PFSK-1 (cell line): Measurements from ENCODE around the gene MARS2.

ENCODE experiments used
- FOXP2 ChIP-seq: optimal IDR thresholded peaks from 2 replicates; pipeline ENCODE3; 2011; ENCODE audit warnings: borderline replicate concordance, control low read depth, inconsistent platforms; ENCODE audit not compliant: insufficient read depth; ENCODE audit errors: extremely low read length, extremely low read depth
- POLR2AphosphoS5 ChIP-seq: IDR thresholded peaks from 2 replicates; pipeline ENCODE4 v1.6.1; 2012; ENCODE audit warnings: low read depth, mild to moderate bottlenecking, control low read depth, low read length, moderate library complexity
- REST ChIP-seq, 2 experiments: IDR thresholded peaks; 2 replicates each; pipeline versions ENCODE4 v1.6.1 to v1.8.0; 2011 to 2012; ENCODE audit warnings: low read depth in 2 of 2, low read length in 2 of 2, control low read depth in 1 of 2, inconsistent platforms in 1 of 2, mild to moderate bottlenecking in 1 of 2, moderate library complexity in 1 of 2; ENCODE audit not compliant: insufficient read depth in 1 of 2
- SIN3A ChIP-seq: IDR thresholded peaks from 2 replicates; pipeline ENCODE4 v1.6.1; 2012; ENCODE audit warnings: mild to moderate bottlenecking, low read length, moderate library complexity, borderline replicate concordance; ENCODE audit not compliant: insufficient read depth
- TAF1 ChIP-seq: IDR thresholded peaks from 2 replicates; pipeline ENCODE4 v1.6.1; 2012; ENCODE audit warnings: low read length, control low read depth, borderline replicate concordance; ENCODE audit not compliant: insufficient read depth

MARS2 gene

DNA sequence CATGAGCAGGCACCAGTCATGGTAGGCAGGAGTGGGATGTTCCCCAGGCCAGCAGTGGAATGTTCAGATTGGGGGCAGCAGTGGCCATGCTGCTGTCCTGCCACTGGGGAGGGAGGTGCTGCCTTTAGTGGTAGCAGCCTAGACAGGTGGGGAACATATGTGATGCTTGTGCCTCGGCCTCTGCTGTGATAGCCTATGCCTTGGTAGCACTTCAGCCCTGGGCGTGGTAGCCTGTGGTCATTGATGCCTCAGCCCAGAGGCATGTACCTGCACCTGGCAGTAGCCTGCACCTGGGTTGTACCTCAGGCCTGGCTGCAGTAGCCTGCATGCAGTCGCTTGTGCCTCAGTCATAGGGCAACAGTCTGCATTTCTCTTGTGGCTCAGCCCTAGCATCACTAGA, 36.9 kb upstream of the MARS2 start:
- TF ChIP-seq TAF1 (no peak), FOXP2 (no peak), POLR2AphosphoS5 (no peak), SIN3A (no peak), REST (IDR thresholded peaks at IDR 0.05; ENCODE audit: insufficient read depth in 1 of 2, low read depth in 2 of 2, low read length in 2 of 2) (no peak)

GRCh38 chr2:197669077-197669476, 36.1 kb upstream of the MARS2 start:
- TF ChIP-seq FOXP2 (no peak), SIN3A (no peak), REST (IDR thresholded peaks at IDR 0.05; ENCODE audit: insufficient read depth in 1 of 2, low read depth in 2 of 2, low read length in 2 of 2) (no peak), TAF1 (no peak), POLR2AphosphoS5 (no peak)

DNA sequence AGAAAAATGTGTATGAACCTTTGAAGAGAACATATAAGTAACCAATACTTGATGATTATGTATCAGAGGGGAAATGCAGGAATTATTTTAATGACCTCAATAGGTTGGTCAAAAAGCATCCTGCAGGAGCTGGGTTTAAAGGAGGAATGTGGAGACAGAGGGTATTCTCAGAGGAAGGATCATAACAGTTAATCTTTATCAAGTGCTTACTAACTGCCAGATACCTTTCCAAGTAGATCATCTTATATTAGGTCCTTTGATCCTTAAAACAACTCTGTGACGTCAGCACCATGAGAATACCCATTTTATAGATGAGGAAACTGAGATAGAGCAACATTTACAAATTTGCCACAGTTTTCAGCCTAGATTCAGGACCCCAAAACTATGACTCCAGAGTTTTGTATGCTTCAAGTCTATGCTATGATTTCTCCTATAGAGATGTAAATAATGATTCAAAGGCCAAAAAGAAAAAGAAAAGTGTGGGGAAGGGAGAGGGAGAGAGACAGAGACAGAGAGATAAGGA, 32.7 kb upstream of the MARS2 start:
- TF ChIP-seq TAF1 (no peak), SIN3A (no peak), POLR2AphosphoS5 (no peak), REST (IDR thresholded peaks at IDR 0.05; ENCODE audit: insufficient read depth in 1 of 2, low read depth in 2 of 2, low read length in 2 of 2) (no peak), FOXP2 (no peak)

DNA sequence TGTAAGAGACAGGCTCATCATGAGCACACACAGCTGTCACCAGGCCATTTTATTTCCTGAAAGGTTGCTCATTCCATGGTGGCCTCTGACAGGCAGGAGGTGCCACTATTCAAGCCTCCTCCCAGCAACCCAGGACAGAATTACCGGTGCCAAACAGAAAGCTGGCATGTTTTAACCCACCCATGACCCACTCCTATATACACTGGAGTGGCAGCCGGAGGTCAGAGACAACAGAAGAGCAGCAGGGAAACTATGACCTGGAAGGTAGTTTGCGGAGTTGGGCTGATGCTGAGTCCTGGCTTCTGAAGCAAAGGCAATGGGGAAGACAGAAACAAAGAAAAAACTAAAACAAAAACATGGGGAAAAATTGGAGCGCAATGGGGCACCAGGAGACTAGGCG, 32.1 kb upstream of the MARS2 start:
- TF ChIP-seq TAF1 (no peak), SIN3A (no peak), FOXP2 (no peak)

- TF ChIP-seq POLR2AphosphoS5 (no peak), REST (IDR thresholded peaks at IDR 0.05; ENCODE audit: insufficient read depth in 1 of 2, low read depth in 2 of 2, low read length in 2 of 2) (no peak), TAF1 (no peak), SIN3A (no peak), FOXP2 (no peak)
These were observed 31.6 kb upstream of the MARS2 start for GRCh38 chr2:197673606-197674005.
